OCI-LY1 (cell line): ENCODE measurements around the gene SAMMSON.

Source experiments
- CTCF ChIP-seq: fragments of 200-600 bp; sonication (generic), shearing (Covaris generic); IDR thresholded peaks from 2 replicates; pipeline ENCODE4 v1.5.1; 2017; ENCODE audit warnings: mild to moderate bottlenecking, antibody characterized with exemption, low read length, moderate library complexity, mixed read lengths
- EZH2 ChIP-seq: fragments of 200-600 bp; sonication (generic), shearing (Covaris generic); IDR thresholded peaks from 2 replicates; pipeline ENCODE4 v1.8.0; 2017; ENCODE audit warnings: borderline replicate concordance, mixed run types, mild to moderate bottlenecking, antibody characterized with exemption, low read length, moderate library complexity, mixed read lengths

GRCh38 chr3:69970827-69971226 lies 28.7 kb upstream of the SAMMSON start:
- TF ChIP-seq CTCF, result no peak
- TF ChIP-seq EZH2, result no peak
